ENCODE measurements around the gene DCLRE1B. TPM values are rescaled to one million over a fixed set of nuclear protein-coding genes. Genes with fewer than 3 reads are reported as not detected.

Gene DCLRE1B
- total RNA-seq, 1 donor from 2014 or later: 8.1 TPM

DNA sequence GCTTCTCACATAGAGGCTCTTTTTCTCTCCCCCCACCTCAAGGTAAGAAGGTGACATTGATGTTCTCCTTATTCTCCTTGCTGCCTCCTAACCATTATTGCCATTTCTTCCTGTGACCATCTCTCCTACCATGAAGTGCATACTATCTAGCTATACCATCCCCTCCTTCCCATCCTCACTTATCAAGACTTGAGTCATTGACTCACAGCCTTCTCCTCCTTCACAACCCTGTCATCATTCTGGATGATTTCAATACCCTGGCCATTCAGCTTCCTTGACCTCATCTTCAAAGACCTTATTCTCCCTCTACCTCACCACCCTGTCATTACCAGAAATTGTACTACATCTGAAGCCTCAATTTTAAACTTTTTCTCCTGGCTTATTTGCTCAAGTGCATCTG is 13.1 kb downstream of the DCLRE1B start:
- no peak for DNase-seq (ENCODE audit: extremely low read depth, low read depth, low spot score)

- no peak for DNase-seq (ENCODE audit: extremely low read depth, low read depth, low spot score)
Measured at GRCh38 chr1:113922957-113923356, 17.8 kb downstream of the DCLRE1B start.

DNA sequence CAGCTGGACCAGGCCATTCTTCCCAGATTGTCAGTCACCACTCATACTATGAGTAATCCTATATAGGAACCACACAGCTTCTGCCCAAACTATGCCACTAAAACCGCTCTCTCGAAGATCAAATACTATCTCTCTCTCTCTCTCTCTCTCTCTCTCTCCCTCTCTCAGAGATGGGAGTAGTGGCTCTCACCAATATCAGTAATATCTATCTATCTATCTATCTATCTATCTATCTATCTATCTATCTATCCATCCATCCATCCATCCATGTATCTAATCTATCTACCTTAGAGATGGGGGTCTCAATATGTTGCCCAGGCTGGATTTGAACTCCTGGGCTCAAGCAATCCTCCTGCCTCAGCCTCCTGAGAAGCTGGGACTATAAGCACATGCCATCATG is 19.3 kb downstream of the DCLRE1B start:
- DNase-seq (ENCODE audit: extremely low read depth, low read depth, low spot score): no peak

- DNase-seq (ENCODE audit: extremely low read depth, low read depth, low spot score): no peak
Measured at GRCh38 chr1:113928187-113928930, 23.2 kb downstream of the DCLRE1B start.

GRCh38 chr1:113928941-113929749 is 24.0 kb downstream of the DCLRE1B start, which contains the start of gene HIPK1:
Gene HIPK1 (plus strand): TSS chr1:113929324.
- DNase-seq (ENCODE audit: extremely low read depth, low read depth, low spot score): no peak

DNA sequence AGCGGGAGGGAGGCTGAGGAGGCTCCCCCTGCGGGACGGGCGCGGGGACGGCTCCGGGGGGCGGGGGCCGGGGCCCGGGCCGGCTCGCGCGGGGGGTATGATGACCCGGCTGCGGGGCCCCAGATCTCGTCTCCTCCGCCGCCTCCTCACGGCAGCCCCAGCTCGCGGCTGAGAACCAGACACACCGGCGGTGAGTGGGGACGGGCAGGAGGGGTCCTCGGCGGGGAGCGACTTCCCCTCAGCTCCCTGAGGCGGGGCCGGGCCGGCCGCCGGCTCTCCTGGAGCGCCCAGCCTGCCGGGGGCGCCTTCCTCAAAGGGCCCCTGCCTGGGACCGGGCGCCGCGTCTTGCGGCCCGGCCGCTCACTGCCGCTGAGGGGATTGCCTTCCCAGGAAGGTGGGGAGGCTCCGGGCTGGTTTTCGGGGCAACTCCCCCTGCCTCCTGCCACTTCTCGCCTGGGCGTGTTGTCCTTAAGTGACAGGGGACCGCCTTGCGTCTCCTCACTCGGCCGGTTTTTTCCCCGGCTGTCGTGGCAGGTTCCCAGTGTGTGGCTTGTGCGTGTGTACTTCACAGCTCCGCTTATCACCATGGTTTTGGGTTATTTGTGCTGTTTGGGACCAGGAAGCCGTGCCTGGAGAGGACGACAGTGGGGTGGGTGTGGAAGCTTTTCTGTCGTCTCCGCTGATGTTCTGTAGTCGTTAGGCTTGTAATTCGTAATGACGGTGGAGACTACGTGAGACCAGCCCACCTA is 24.8 kb downstream of the DCLRE1B start:
- no peak for DNase-seq (ENCODE audit: extremely low read depth, low read depth, low spot score)

DNA sequence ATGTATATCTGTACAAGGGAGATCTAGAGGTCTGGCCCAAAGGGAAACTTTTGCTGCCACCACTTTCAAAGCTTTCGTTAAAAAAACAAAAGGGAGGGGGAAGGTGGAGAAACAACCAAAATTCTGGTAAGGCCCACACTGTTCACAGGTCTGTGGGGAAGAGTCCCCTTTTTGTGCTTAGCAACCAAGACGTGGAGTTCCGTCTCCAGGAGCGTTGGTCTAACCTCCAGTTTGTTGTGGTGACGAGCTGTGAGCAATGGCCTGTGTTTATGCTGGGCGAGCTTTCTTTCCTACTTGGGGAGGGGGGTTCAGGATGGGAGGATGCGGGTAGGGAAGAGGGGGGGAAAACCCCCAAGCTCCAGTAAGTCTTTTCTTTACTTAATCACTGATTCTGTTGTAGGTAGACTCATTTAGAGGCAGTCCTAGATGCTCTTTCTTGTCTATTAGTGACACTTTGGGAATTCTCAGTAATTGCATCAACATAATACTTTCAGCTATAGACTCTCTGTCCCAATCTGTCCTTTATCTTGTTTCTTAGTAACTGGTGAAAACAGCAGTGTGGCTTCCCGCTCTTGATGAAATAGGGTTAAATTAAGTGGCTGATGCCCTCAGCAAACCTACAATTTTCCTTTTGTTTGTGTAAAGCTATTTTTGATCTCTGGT is 25.5 kb downstream of the DCLRE1B start:
- no peak for DNase-seq (ENCODE audit: extremely low read depth, low read depth, low spot score)

DNA sequence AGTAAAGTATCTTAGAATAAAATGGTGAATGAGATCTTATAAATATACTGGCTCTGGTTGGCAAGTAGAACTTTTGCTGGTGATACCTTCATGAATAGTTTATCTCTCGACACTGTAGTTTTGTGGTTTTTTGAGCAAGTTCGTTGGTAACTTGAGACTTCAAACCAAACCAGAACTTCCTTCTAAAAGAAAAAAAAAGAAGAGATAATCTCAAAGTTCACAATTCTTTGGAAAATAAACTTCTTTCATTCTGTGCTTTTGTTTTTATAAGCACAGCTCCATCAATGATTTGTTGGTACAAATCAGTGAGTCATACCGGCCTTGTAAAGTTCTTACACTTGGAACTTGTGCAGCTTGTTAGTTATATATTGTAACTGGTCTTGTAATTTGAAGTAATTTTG is 26.3 kb downstream of the DCLRE1B start:
- DNase-seq (ENCODE audit: extremely low read depth, low read depth, low spot score): no peak

GRCh38 chr1:113934006-113934405 is 28.9 kb downstream of the DCLRE1B start:
- no peak for DNase-seq (ENCODE audit: extremely low read depth, low read depth, low spot score)

DNA sequence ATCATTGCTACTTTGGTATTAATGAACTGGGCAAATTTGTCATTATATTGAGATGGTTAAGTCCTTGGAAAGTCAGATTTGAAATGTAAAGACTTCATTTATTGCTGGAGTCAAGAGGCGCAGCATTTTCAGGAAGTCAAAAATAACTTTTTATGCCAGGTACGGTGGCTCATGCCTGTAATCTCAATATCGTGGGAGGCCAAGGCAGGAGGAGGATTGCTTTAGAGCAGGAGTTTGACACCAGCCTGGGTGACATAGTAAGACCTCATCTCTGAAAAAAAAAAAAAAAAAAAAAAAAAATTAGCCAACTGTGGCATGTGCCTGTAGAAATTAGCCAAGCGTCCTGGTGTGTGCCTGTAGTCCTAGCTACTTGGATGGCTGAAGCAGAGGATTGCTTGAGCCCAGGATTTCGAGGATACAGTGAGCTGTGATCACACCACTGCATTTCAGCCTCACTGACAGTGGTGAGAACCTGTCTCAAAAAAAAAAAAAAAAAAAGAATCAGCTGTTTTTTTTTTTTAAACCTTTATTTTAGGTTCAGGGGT is 29.5 kb downstream of the DCLRE1B start:
- no peak for DNase-seq (ENCODE audit: extremely low read depth, low read depth, low spot score)

DNA sequence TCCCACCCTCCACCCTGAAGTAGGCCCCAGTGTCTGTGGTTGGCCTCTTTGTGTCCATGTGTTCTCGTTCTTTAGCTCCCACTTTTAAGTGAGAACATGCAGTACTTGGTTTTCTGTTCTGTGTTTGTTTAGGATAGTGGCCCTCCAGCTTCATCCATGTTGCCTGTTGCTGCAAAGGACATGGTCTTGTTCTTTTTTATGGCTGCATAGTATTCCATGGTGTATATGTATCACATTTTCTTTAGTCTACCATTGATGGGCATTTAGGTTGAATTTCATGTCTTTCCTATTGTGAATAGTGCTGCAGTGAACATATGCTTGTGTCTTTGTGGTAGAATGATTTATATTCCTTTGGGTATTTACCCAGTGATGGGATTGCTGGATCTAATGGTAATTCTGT is 30.1 kb downstream of the DCLRE1B start:
- DNase-seq (ENCODE audit: extremely low read depth, low read depth, low spot score): no peak

DNA sequence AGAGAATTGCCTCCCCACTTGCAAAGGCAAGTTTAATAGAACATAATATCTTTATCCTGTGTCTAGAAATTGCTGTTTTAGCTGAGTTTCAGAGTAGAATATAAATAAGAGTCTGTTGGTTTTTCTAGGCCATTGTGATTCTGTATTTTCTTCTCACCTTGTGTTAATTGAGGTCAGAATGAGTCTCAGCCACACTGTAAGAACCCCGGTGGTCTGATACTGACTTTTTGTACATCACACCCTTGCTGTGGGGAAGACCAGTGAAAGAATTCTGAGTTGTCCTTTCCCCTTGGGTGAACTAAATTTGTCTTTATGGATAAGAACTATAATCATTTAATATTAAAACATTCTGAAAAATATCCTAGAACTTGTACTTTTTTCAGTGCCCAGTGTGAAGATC is 30.8 kb downstream of the DCLRE1B start:
- DNase-seq (ENCODE audit: extremely low read depth, low read depth, low spot score): no peak

DNA sequence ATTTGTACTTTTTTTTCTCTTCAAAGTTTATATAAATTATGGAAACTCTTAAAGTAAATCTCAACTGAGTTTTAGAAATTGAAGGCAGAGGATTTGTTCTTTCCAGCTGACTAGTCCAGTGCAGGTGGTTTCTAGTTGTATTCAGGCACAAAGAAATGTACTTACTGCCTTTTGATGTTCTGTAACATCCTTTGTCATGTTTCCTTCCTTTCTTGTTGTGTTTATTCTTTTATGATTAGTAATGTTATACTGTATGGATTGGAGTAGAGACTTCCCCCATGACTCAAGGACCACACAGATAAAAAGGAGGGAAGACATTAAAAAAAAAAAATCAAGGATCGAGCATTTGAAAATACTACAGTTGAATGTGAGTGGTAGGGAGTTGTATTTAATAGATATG is 32.0 kb downstream of the DCLRE1B start:
- no peak for DNase-seq (ENCODE audit: extremely low read depth, low read depth, low spot score)

DNA sequence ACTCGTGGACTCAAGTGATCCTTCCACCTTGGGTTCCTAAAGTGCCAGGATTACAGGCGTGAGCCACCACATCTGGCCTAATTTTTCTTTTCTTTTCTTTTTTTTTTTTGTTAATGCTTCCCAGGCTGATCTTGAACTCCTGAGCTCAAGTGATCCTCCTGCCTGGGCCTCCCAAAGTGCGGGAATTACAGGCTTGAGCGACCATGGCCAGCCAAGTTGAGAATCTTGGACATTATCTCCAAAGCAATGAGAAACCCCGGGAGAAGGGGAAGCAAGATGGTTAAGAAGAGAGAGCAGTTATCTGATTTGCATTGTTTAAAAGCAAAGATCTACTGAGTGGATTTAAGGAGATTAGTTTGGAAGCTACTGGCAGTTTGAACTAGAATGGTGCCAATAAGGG is 33.1 kb downstream of the DCLRE1B start:
- DNase-seq (ENCODE audit: extremely low read depth, low read depth, low spot score): no peak

GRCh38 chr1:113940365-113941244 is 35.5 kb downstream of the DCLRE1B start:
- no peak for DNase-seq (ENCODE audit: extremely low read depth, low read depth, low spot score)

DNA sequence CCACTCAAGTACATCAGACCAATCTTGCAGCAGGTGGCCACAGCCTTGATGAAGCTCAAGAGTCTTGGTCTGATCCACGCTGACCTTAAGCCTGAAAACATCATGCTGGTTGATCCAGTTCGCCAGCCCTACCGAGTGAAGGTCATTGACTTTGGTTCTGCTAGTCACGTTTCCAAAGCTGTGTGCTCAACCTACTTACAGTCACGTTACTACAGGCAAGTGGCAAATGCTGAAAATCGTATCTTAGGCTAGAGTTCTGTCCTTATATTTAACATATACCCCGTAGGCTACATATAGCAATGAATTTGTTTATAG is 36.1 kb downstream of the DCLRE1B start:
- no peak for DNase-seq (ENCODE audit: extremely low read depth, low read depth, low spot score)

GRCh38 chr1:113942527-113942926 is 37.4 kb downstream of the DCLRE1B start:
- no peak for DNase-seq (ENCODE audit: extremely low read depth, low read depth, low spot score)

DNA sequence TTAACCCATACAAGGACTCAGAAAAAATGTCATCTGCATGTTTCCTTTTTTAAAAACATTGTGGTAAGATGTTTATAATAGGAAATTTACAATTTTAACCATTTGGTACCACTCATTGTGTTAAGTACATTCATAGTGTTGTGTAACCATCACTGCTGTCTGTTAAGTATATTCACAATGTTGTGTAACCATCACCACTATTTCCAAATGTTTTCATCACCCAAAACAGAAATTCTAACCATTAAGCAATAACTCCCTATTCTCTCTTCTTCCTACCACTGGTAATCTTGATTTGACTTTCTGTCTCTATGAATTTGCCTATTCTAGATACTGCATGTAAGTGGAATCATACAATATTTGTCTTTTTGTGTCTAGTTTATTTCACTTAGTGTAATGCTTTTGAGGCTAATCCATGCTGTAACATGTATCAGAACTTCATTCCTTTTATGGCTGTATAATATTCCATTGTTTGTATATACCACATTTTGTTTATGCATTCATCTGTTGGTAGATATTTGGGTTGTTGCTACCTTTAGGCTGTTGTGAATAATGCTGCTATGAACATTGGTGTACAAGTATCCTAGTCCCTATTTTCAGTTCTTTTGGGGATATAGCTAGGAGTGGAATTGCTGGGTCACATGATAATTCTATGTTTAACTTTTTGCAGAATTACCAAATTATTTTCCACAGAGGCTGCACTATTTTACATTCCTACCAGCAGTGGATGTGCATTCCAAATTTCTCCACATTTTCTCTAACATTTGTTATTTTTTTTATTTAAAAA is 38.1 kb downstream of the DCLRE1B start:
- no peak for DNase-seq (ENCODE audit: extremely low read depth, low read depth, low spot score)

- DNase-seq (ENCODE audit: extremely low read depth, low read depth, low spot score): no peak
Measured at GRCh38 chr1:113945329-113945728, 40.2 kb downstream of the DCLRE1B start.

Data from glomerular endothelial cell (primary cell).